Hepatocyte (in vitro differentiated cells): ENCODE results near the gene MACROD2.

Experiments
- CTCF ChIP-seq: fragments of 200-600 bp; sonication (generic); IDR thresholded peaks from 2 replicates; pipeline ENCODE4 v1.5.1; 2016; ENCODE audit warnings: antibody characterized with exemption, mild to moderate bottlenecking; ENCODE audit not compliant: poor library complexity
- EZH2 ChIP-seq: fragments of 200-600 bp; sonication (generic); IDR thresholded peaks from 2 replicates; pipeline ENCODE4 v1.6.1; 2016; ENCODE audit warnings: antibody characterized with exemption, mild to moderate bottlenecking, borderline replicate concordance

- TF ChIP-seq CTCF = no peak
- no peak for TF ChIP-seq EZH2
These were observed 437.3 kb downstream of the MACROD2 start for GRCh38 chr20:14432597-14432996.
